ENCODE results near the gene LRRN1.
A peak's percentile ranks its signal among the peaks of the same experiment; 100 is the strongest.

Gene LRRN1

DNA sequence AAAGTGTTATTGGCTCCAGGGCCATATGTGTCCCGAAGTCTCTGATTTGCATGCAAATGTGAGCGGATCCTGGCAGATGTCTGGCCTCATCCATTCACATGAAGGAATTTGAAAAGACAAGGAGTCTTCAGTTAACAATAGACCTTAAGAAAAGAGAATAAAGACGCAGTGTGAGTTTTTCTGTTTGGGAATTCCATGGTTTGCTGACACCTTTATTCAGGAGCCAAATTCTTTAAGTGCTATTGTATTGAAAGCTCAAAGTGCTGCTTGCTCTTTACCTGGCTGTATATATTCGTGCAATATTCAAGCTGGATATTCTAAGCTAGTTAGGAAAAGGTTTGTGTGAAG, 2.2 kb downstream of the LRRN1 start:
- in situ Hi-C loops (cut with HindIII; ENCODE audit: low sequenced_read_pairs), result no loop called here
- peak overlapping the region; percentile 66 for H3K4me3 ChIP-seq (ENCODE audit: low read depth, low read length)
- TF ChIP-seq, protein P1, sequence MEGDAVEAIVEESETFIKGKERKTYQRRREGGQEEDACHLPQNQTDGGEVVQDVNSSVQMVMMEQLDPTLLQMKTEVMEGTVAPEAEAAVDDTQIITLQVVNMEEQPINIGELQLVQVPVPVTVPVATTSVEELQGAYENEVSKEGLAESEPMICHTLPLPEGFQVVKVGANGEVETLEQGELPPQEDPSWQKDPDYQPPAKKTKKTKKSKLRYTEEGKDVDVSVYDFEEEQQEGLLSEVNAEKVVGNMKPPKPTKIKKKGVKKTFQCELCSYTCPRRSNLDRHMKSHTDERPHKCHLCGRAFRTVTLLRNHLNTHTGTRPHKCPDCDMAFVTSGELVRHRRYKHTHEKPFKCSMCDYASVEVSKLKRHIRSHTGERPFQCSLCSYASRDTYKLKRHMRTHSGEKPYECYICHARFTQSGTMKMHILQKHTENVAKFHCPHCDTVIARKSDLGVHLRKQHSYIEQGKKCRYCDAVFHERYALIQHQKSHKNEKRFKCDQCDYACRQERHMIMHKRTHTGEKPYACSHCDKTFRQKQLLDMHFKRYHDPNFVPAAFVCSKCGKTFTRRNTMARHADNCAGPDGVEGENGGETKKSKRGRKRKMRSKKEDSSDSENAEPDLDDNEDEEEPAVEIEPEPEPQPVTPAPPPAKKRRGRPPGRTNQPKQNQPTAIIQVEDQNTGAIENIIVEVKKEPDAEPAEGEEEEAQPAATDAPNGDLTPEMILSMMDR (IDR thresholded peaks at IDR 0.05; ENCODE audit: low read depth, low read length, missing control alignments), result no peak
- no peak for DNase-seq (ENCODE audit: low read depth)

DNA sequence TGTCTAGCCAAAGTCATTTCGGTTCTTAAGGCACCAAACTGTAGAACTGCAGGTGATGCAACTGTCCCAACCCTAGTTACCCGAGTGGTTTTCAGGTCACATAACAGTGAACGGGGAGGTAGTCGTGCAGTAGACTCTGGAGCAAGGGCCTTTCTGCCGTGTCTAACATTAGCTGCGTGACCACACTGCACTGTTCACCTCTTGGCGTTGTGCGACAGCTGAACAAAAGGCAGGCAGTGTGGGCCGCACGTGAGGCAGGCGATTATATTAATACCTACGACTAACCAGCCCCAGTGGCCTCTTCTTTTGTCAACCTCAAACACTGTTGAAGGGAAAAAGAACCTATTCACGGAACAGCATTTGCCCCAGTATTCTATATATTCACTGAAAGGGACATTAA, 2.8 kb downstream of the LRRN1 start:
- TF ChIP-seq, protein P1 (IDR thresholded peaks at IDR 0.05; ENCODE audit: low read depth, low read length, missing control alignments), result no peak
- in situ Hi-C loops (cut with HindIII; ENCODE audit: low sequenced_read_pairs), result no loop called here
- peak overlapping the region; percentile 66 for H3K4me3 ChIP-seq (ENCODE audit: low read depth, low read length)
- no peak for DNase-seq (ENCODE audit: low read depth)

GRCh38 chr3:3804560-3804959, 5.3 kb downstream of the LRRN1 start:
- DNase-seq (ENCODE audit: low read depth), result no peak
- in situ Hi-C loops (cut with HindIII; ENCODE audit: low sequenced_read_pairs), result no loop called here
- TF ChIP-seq, protein P1 (IDR thresholded peaks at IDR 0.05; ENCODE audit: low read depth, low read length, missing control alignments), result no peak
- no peak overlapping the region for H3K4me3 ChIP-seq (ENCODE audit: low read depth, low read length)

- DNase-seq (ENCODE audit: low read depth), result no peak
- TF ChIP-seq, protein P1 (IDR thresholded peaks at IDR 0.05; ENCODE audit: low read depth, low read length, missing control alignments), result no peak
- H3K4me3 ChIP-seq (ENCODE audit: low read depth, low read length), result no peak overlapping the region
- in situ Hi-C loops (cut with HindIII; ENCODE audit: low sequenced_read_pairs), result no loop called here
Measured at GRCh38 chr3:3806092-3806491, 6.9 kb downstream of the LRRN1 start.

DNA sequence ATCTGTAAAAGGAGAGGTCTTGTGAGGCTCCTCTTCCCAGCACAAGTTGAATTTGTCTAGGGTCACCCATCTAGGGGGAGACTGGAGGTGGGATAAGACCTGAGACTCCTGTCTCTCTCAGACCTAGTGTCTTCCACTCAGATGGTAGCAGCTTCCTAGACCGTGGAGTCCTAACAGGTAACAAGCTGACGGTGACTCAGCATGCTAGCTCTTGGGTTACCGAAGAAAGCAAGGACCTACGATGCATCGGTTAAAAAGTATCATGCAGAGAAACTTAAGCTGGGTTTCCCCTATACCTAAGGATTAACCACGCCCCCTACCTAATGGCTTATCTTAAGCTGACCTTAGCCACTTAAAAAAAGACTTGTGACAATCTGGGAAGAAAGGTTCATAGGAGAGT, 7.6 kb downstream of the LRRN1 start:
- in situ Hi-C loops (cut with HindIII; ENCODE audit: low sequenced_read_pairs), result no loop called here
- DNase-seq (ENCODE audit: low read depth), result no peak
- H3K4me3 ChIP-seq (ENCODE audit: low read depth, low read length), result no peak overlapping the region
- TF ChIP-seq, protein P1 (IDR thresholded peaks at IDR 0.05; ENCODE audit: low read depth, low read length, missing control alignments), result no peak

- DNase-seq (ENCODE audit: low read depth), result no peak
- no peak overlapping the region for H3K4me3 ChIP-seq (ENCODE audit: low read depth, low read length)
- TF ChIP-seq, protein P1 (IDR thresholded peaks at IDR 0.05; ENCODE audit: low read depth, low read length, missing control alignments), result no peak
- in situ Hi-C loops (cut with HindIII; ENCODE audit: low sequenced_read_pairs), result no loop called here
Measured at GRCh38 chr3:3813013-3813412, 13.8 kb downstream of the LRRN1 start.

DNA sequence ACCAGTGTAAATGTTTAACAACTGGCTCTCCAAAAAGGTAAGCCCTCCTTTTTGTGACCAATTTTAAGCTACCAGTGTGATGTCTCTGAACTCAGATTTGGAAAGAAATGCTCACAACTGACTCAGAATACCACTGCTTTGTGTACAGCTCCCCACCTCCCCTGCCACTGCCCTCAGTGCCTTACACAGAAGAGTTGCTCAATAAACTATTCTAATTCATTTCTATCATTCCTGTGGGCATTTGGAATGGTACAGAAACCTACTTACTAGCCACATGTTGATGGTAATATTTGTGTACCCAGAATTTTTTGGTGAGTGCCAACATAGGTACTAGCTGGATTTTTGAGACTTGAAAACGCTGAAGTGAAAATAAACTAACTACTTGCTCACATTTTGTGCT, 16.0 kb downstream of the LRRN1 start:
- in situ Hi-C loops (cut with HindIII; ENCODE audit: low sequenced_read_pairs), result no loop called here
- no peak for DNase-seq (ENCODE audit: low read depth)
- TF ChIP-seq, protein P1 (IDR thresholded peaks at IDR 0.05; ENCODE audit: low read depth, low read length, missing control alignments), result no peak

More for the DNA sequence above, 16.0 kb downstream of the LRRN1 start:
- H3K4me3 ChIP-seq (ENCODE audit: low read depth, low read length), result no peak overlapping the region

Measured in astrocyte of the cerebellum (primary cell).